WTC11 (cell line): ENCODE data around the gene IL6ST.

Experiments used
- ATF2 ChIP-seq: sonication (generic); formaldehyde crosslinking; IDR thresholded peaks from 2 replicates; pipeline ENCODE4 v1.8.1; 2022; ENCODE audit warnings: low read depth, missing genetic modification reagents, borderline replicate concordance
- CDX4 ChIP-seq: fragments of 250-450 bp; sonication (Bioruptor Pico); IDR thresholded peaks from 2 replicates; pipeline ENCODE4 v1.9.0; 2021; ENCODE audit warnings: moderate library complexity, mild to moderate bottlenecking, inconsistent platforms, borderline replicate concordance
- CTCF ChIP-seq: fragments of 200-600 bp; IDR thresholded peaks from 2 replicates; pipeline ENCODE4 v1.8.0; 2022; ENCODE audit warnings: antibody characterized with exemption
- MYBL2 ChIP-seq: sonication (generic); formaldehyde crosslinking; IDR thresholded peaks from 2 replicates; pipeline ENCODE4 v1.8.1; 2023; ENCODE audit warnings: mild to moderate bottlenecking, moderate library complexity, missing genetic modification reagents
- NR2C2 ChIP-seq: sonication (generic); formaldehyde crosslinking; IDR thresholded peaks from 2 replicates; pipeline ENCODE4 v1.8.0; 2022; ENCODE audit warnings: mild to moderate bottlenecking, missing genetic modification reagents
- NR3C1 ChIP-seq: sonication (generic); formaldehyde crosslinking; conservative IDR thresholded peaks from 2 replicates; pipeline ENCODE4 v1.8.1; 2023; ENCODE audit warnings: low read depth, mild to moderate bottlenecking, missing genetic modification reagents
- TCF7 ChIP-seq: sonication (generic); formaldehyde crosslinking; IDR thresholded peaks from 2 replicates; pipeline ENCODE4 v1.8.0; 2022; ENCODE audit warnings: mild to moderate bottlenecking, low read depth, missing genetic modification reagents, moderate library complexity

GRCh38 chr5:56018832-56019231 lies 24.1 kb upstream of the IL6ST start:
- TF ChIP-seq TCF7 (CRISPR knock-in tag): no peak
- TF ChIP-seq MYBL2 (CRISPR knock-in tag): no peak
- no peak for TF ChIP-seq NR2C2 (CRISPR knock-in tag)
- no peak for TF ChIP-seq ATF2
- no peak for TF ChIP-seq CTCF
- no peak for TF ChIP-seq NR3C1
- TF ChIP-seq CDX4 (CRISPR knock-in tag): no peak
